ENCODE measurements around the gene SCNN1A.

The SCNN1A gene

GRCh38 chr12:6358881-6359280 is 16.5 kb downstream of the SCNN1A start:
- Histone ChIP-seq H3K4me3 (ENCODE audit: low read length) (no peak overlapping the region), H3K4me1 (ENCODE audit: control insufficient read depth, low read depth, low read length) (no peaks in the 10 kb centered on the region), H3K36me3 (ENCODE audit: control insufficient read depth, insufficient read depth, low read length) (peaks cover 2% of the 10 kb centered on the region), H2BK15ac (replicated peaks; ENCODE audit: low read depth) (no peak overlapping the region), H4K5ac (ENCODE audit: low read length) (no peak overlapping the region), H3K9ac (ENCODE audit: low read length) (no peak overlapping the region), H2BK120ac (ENCODE audit: low read depth, low read length) (no peak overlapping the region), H3K18ac (ENCODE audit: low read length) (no peak overlapping the region), H3K4me2 (ENCODE audit: low read length) (no peak overlapping the region), H2BK5ac (ENCODE audit: low read length) (no peak overlapping the region), H2AK5ac (ENCODE audit: low read length) (no peak overlapping the region), H3K27me3 (ENCODE audit: insufficient read depth, low read length, poor library complexity) (no peaks in the 10 kb centered on the region), H3K23ac (ENCODE audit: low read length) (no peak overlapping the region), H3K56ac (ENCODE audit: low read length) (no peak overlapping the region), H3K79me1 (ENCODE audit: low read length) (peaks cover 3% of the 10 kb centered on the region), H3K79me2 (ENCODE audit: control insufficient read depth, insufficient read depth, low read length) (no peaks in the 10 kb centered on the region), H3K4ac (ENCODE audit: low read depth, low read length) (no peak overlapping the region), H3K27ac (ENCODE audit: low read depth, low read length) (no peak overlapping the region), H4K8ac (ENCODE audit: low read depth, low read length) (no peak overlapping the region)
- no CpG with 5 or more reads among the region's 1 CpG for WGBS (ENCODE audit: extremely low coverage, insufficient coverage, low lambda C conversion rate)
- no peak for DNase-seq

GRCh38 chr12:6356374-6356820 is 19.0 kb downstream of the SCNN1A start:
- Histone ChIP-seq H3K56ac (ENCODE audit: low read length) (no peak overlapping the region), H3K79me2 (ENCODE audit: control insufficient read depth, insufficient read depth, low read length) (no peaks in the 10 kb centered on the region), H4K5ac (ENCODE audit: low read length) (no peak overlapping the region), H2BK5ac (ENCODE audit: low read length) (no peak overlapping the region), H4K8ac (ENCODE audit: low read depth, low read length) (no peak overlapping the region), H2BK120ac (ENCODE audit: low read depth, low read length) (no peak overlapping the region), H2BK15ac (replicated peaks; ENCODE audit: low read depth) (no peak overlapping the region), H3K36me3 (ENCODE audit: control insufficient read depth, insufficient read depth, low read length) (no peaks in the 10 kb centered on the region), H3K27ac (ENCODE audit: low read depth, low read length) (no peak overlapping the region), H3K4me2 (ENCODE audit: low read length) (no peak overlapping the region), H3K18ac (ENCODE audit: low read length) (no peak overlapping the region), H2AK5ac (ENCODE audit: low read length) (no peak overlapping the region), H3K79me1 (ENCODE audit: low read length) (no peaks in the 10 kb centered on the region), H3K9ac (ENCODE audit: low read length) (no peak overlapping the region), H3K23ac (ENCODE audit: low read length) (no peak overlapping the region), H3K27me3 (ENCODE audit: insufficient read depth, low read length, poor library complexity) (no peaks in the 10 kb centered on the region), H3K4me1 (ENCODE audit: control insufficient read depth, low read depth, low read length) (no peaks in the 10 kb centered on the region), H3K4ac (ENCODE audit: low read depth, low read length) (no peak overlapping the region), H3K4me3 (ENCODE audit: low read length) (no peak overlapping the region)
- no CpG with 5 or more reads among the region's 5 CpGs for WGBS (ENCODE audit: extremely low coverage, insufficient coverage, low lambda C conversion rate)
- no peak for DNase-seq

GRCh38 chr12:6355491-6356373 is 19.6 kb downstream of the SCNN1A start:
- Histone ChIP-seq H3K79me1 (ENCODE audit: low read length) (no peaks in the 10 kb centered on the region), H3K4me2 (ENCODE audit: low read length) (no peak overlapping the region), H2BK5ac (ENCODE audit: low read length) (no peak overlapping the region), H3K18ac (ENCODE audit: low read length) (no peak overlapping the region), H3K4me3 (ENCODE audit: low read length) (no peak overlapping the region), H3K9ac (ENCODE audit: low read length) (no peak overlapping the region), H3K79me2 (ENCODE audit: control insufficient read depth, insufficient read depth, low read length) (no peaks in the 10 kb centered on the region), H4K8ac (ENCODE audit: low read depth, low read length) (no peak overlapping the region), H3K4ac (ENCODE audit: low read depth, low read length) (no peak overlapping the region), H4K5ac (ENCODE audit: low read length) (no peak overlapping the region), H3K27ac (ENCODE audit: low read depth, low read length) (no peak overlapping the region), H2AK5ac (ENCODE audit: low read length) (no peak overlapping the region), H3K23ac (ENCODE audit: low read length) (no peak overlapping the region), H2BK15ac (replicated peaks; ENCODE audit: low read depth) (no peak overlapping the region), H3K56ac (ENCODE audit: low read length) (no peak overlapping the region), H3K4me1 (ENCODE audit: control insufficient read depth, low read depth, low read length) (no peaks in the 10 kb centered on the region), H2BK120ac (ENCODE audit: low read depth, low read length) (no peak overlapping the region), H3K27me3 (ENCODE audit: insufficient read depth, low read length, poor library complexity) (no peaks in the 10 kb centered on the region), H3K36me3 (ENCODE audit: control insufficient read depth, insufficient read depth, low read length) (no peaks in the 10 kb centered on the region)
- peak; percentile 81 for DNase-seq
- WGBS (ENCODE audit: extremely low coverage, insufficient coverage, low lambda C conversion rate), result no CpG with 5 or more reads among the region's 8 CpGs

GRCh38 chr12:6354495-6355393 is 20.6 kb downstream of the SCNN1A start:
- Histone ChIP-seq H3K4me3 (ENCODE audit: low read length) (no peak overlapping the region), H3K36me3 (ENCODE audit: control insufficient read depth, insufficient read depth, low read length) (no peaks in the 10 kb centered on the region)

GRCh38 chr12:6352193-6353173 is 22.9 kb downstream of the SCNN1A start:
- Histone ChIP-seq H3K4me1 (ENCODE audit: control insufficient read depth, low read depth, low read length) (no peaks in the 10 kb centered on the region), H3K79me2 (ENCODE audit: control insufficient read depth, insufficient read depth, low read length) (no peaks in the 10 kb centered on the region), H3K9ac (ENCODE audit: low read length) (no peak overlapping the region), H3K4me2 (ENCODE audit: low read length) (no peak overlapping the region), H3K27me3 (ENCODE audit: insufficient read depth, low read length, poor library complexity) (no peaks in the 10 kb centered on the region), H3K79me1 (ENCODE audit: low read length) (no peaks in the 10 kb centered on the region), H3K23ac (ENCODE audit: low read length) (no peak overlapping the region), H3K18ac (ENCODE audit: low read length) (no peak overlapping the region), H4K8ac (ENCODE audit: low read depth, low read length) (no peak overlapping the region), H3K4me3 (ENCODE audit: low read length) (no peak overlapping the region), H3K36me3 (ENCODE audit: control insufficient read depth, insufficient read depth, low read length) (no peaks in the 10 kb centered on the region), H2BK120ac (ENCODE audit: low read depth, low read length) (no peak overlapping the region), H3K56ac (ENCODE audit: low read length) (no peak overlapping the region), H4K5ac (ENCODE audit: low read length) (no peak overlapping the region), H3K4ac (ENCODE audit: low read depth, low read length) (no peak overlapping the region), H2BK15ac (replicated peaks; ENCODE audit: low read depth) (no peak overlapping the region), H2BK5ac (ENCODE audit: low read length) (no peak overlapping the region), H2AK5ac (ENCODE audit: low read length) (no peak overlapping the region), H3K27ac (ENCODE audit: low read depth, low read length) (no peak overlapping the region)
- no peak for DNase-seq
- WGBS (ENCODE audit: extremely low coverage, insufficient coverage, low lambda C conversion rate), result no CpG with 5 or more reads among the region's 9 CpGs

More at GRCh38 chr12:6354495-6355393, 20.6 kb downstream of the SCNN1A start:
- no peak overlapping the region for H2BK15ac ChIP-seq (replicated peaks; ENCODE audit: low read depth)
- no peak overlapping the region for H3K27ac ChIP-seq (ENCODE audit: low read depth, low read length)
- H3K4me1 ChIP-seq (ENCODE audit: control insufficient read depth, low read depth, low read length), result no peaks in the 10 kb centered on the region
- no peak overlapping the region for H4K8ac ChIP-seq (ENCODE audit: low read depth, low read length)
- H3K56ac ChIP-seq (ENCODE audit: low read length), result no peak overlapping the region
- H4K5ac ChIP-seq (ENCODE audit: low read length), result no peak overlapping the region
- no peak overlapping the region for H3K23ac ChIP-seq (ENCODE audit: low read length)
- H2BK120ac ChIP-seq (ENCODE audit: low read depth, low read length), result no peak overlapping the region
- H2AK5ac ChIP-seq (ENCODE audit: low read length), result no peak overlapping the region
- no CpG with 5 or more reads among the region's 10 CpGs for WGBS (ENCODE audit: extremely low coverage, insufficient coverage, low lambda C conversion rate)
- no peaks in the 10 kb centered on the region for H3K79me2 ChIP-seq (ENCODE audit: control insufficient read depth, insufficient read depth, low read length)
- H3K27me3 ChIP-seq (ENCODE audit: insufficient read depth, low read length, poor library complexity), result no peaks in the 10 kb centered on the region
- no peak for DNase-seq
- no peak overlapping the region for H3K4ac ChIP-seq (ENCODE audit: low read depth, low read length)
- H3K4me2 ChIP-seq (ENCODE audit: low read length), result no peak overlapping the region
- no peak overlapping the region for H2BK5ac ChIP-seq (ENCODE audit: low read length)
- H3K9ac ChIP-seq (ENCODE audit: low read length), result no peak overlapping the region
- no peaks in the 10 kb centered on the region for H3K79me1 ChIP-seq (ENCODE audit: low read length)
- no peak overlapping the region for H3K18ac ChIP-seq (ENCODE audit: low read length)
